Small intestine (tissue), 7 donors: ENCODE measurements around the gene CXCL13. TPM values are rescaled to one million over a fixed set of nuclear protein-coding genes. Genes with fewer than 3 reads are reported as not detected.

Source experiments
- DNase-seq, 2 donors: peaks; one replicate each; pipeline versions ENCODE4 v3.0.0 to v3.0.0-alpha.2; 2013
- FAIRE-seq: peaks from 2 replicates; lab custom pipeline; 2012; peaks lifted over from hg19 to GRCh38; lab: Jason Lieb, UNC
- H3K27ac ChIP-seq, 3 donors: one replicate each; pipeline ENCODE4 v1.5.1; 2013; ENCODE audit warnings: low read length in 2 of 3, mild to moderate bottlenecking in 2 of 3, control low read depth in 1 of 3, inconsistent platforms in 1 of 3, low read depth in 1 of 3, moderate library complexity in 1 of 3
- H3K27me3 ChIP-seq, 3 donors: one replicate each; pipeline ENCODE4 v1.6.1; 2013; ENCODE audit warnings: low read length in 3 of 3, inconsistent platforms in 1 of 3; ENCODE audit not compliant: control insufficient read depth in 3 of 3, insufficient read depth in 3 of 3
- H3K36me3 ChIP-seq, 3 donors: one replicate each; pipeline ENCODE4 v1.6.1; 2013; ENCODE audit warnings: low read length in 3 of 3, inconsistent platforms in 1 of 3, low read depth in 1 of 3, mild to moderate bottlenecking in 1 of 3, moderate library complexity in 1 of 3; ENCODE audit not compliant: control insufficient read depth in 3 of 3, insufficient read depth in 2 of 3
- H3K4me1 ChIP-seq, 3 donors: one replicate each; pipeline ENCODE4 v1.6.1; 2013; ENCODE audit warnings: low read length in 2 of 3, inconsistent platforms in 1 of 3, low read depth in 1 of 3, mild to moderate bottlenecking in 1 of 3, moderate library complexity in 1 of 3; ENCODE audit not compliant: control insufficient read depth in 3 of 3, insufficient read depth in 2 of 3
- H3K4me3 ChIP-seq, 3 donors: one replicate each; pipeline ENCODE4 v1.5.1; 2013; ENCODE audit warnings: low read length in 3 of 3, control low read depth in 1 of 3, inconsistent platforms in 1 of 3, low read depth in 1 of 3, mild to moderate bottlenecking in 1 of 3, moderate library complexity in 1 of 3
- H3K9me3 ChIP-seq, 2 donors: one replicate each; pipeline ENCODE4 v1.6.1; 2013; ENCODE audit warnings: low read depth in 1 of 2, low read length in 1 of 2; ENCODE audit not compliant: control insufficient read depth in 2 of 2, insufficient read depth in 1 of 2
- WGBS, 3 donors: extraction: QIAGEN DNeasy Blood & Tissue Kit; methylation state at CpG; one replicate each; pipeline ENCODE4 v1.1.7; 2013; 5-methylcytosine and 5-hydroxymethylcytosine counted together
- polyA plus RNA-seq, 4 donors: library from polyadenylated mRNA; stranded (reverse) in 3 of 4; unstranded in 1 of 4; fragments of 200-250 nt in 3 of 4; fragments of 120-200 nt in 1 of 4; gene quantifications; one replicate each; pipeline versions ENCODE4 v1.2.1 to v1.2.3, GENCODE V29; 2013
- donor health status: healthy with polysubstance abuse.
- donor health status: control.
- donor health status: control.
- donor health status: Bipolar disorder and iron deficiency.
- donor health status: healthy.

CXCL13 gene
- polyA plus RNA-seq, 4 donors, result 0.67 to 16.7 (median 1.9) TPM

DNA sequence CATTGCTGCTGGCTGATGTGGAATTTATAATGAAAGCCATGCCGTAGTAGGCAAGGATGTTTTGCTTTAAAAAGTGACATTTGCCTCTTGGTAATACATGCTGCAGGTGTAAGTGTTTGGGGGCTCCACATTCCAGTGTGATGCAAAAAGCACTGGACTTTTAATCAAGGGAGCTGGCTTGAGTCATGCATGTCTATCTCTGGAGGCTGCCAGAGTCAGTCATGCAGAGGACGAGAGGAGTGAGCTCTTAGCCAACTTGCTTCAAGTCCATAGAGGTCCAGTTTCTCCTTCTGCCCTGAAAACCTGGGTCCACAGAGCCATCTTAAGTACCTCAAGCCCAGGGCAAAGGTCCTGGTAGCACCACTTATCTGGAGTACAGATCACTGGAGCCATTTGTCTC, 11.6 kb upstream of the CXCL13 start:
- FAIRE-seq, result no peak
- Histone ChIP-seq H3K9me3 (no peaks in the 10 kb centered on the region), H3K4me3 (no peak overlapping the region), H3K36me3 (no peaks in the 10 kb centered on the region), H3K4me1 (no peaks in the 10 kb centered on the region), H3K27ac (no peak overlapping the region), H3K27me3 (no peaks in the 10 kb centered on the region)
- DNase-seq, result no peak
- 59 to 84% (median 78%) methylated on average over 2 of the region's 2 CpGs for WGBS, 3 donors

GRCh38 chr4:77595364-77595973, 10.2 kb upstream of the CXCL13 start:
- Histone ChIP-seq H3K27ac (no peak overlapping the region), H3K36me3 (no peaks in the 10 kb centered on the region), H3K9me3 (no peaks in the 10 kb centered on the region), H3K27me3 (peaks cover 0 to 3% (median 0%) of the 10 kb centered on the region in 3 donors), H3K4me1 (no peaks in the 10 kb centered on the region), H3K4me3 (no peak overlapping the region)
- DNase-seq, result no peak
- WGBS, 3 donors, result 66 to 82% (median 73%) methylated on average over 4 of the region's 4 CpGs
- no peak for FAIRE-seq

- Histone ChIP-seq H3K4me1 (no peaks in the 10 kb centered on the region), H3K9me3 (no peaks in the 10 kb centered on the region), H3K4me3 (no peak overlapping the region), H3K36me3 (no peaks in the 10 kb centered on the region), H3K27me3 (peaks cover 0 to 7% (median 0%) of the 10 kb centered on the region in 3 donors), H3K27ac (no peak overlapping the region)
- FAIRE-seq (no peak), DNase-seq (peak; percentile 25 to 63)
- WGBS, 3 donors, result 19 to 34% (median 31%) methylated on average over 2 of the region's 2 CpGs
Observed at GRCh38 chr4:77599378-77599777, 6.2 kb upstream of the CXCL13 start.

DNA sequence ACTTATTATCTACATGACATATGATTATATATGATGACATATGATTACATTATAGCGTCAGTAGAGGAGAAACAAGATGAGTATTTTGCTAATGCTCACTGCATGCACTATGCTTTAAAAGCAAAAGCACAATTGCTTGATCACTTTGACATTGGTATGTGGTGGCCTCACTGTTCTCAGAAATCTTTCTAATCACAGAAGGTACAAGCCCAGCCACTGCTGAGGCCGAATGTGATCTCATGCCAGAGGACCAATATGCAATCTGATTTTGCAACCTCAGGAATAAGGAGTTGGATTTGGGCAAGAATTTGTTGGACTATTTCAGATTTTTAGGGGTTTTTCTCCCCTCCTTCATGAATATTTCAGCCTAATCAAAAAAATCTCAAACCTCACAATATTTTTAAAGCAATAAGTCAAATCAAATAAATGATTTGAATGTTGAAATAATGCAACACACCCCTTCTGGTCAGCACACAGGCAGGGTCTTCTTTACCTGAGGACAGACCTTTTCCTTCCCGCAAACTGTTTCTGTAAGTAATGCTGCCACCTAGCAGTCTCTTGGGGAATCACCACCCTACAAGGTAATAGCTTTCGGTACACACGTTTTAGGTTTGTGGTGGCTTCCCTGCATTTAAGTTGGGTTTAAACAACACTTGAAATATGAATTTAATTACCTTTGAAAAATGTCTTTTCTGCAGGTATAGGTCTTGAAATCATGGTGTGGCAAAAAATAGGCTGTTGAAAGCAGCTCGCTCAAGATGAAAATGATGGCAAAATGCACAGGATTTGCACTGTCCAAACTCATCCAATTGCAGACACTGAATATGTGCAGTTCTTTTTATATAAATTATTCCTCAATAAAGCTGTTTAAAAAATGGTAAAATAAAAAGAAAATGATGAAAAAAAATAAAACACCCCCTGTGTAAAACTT, 4.8 kb upstream of the CXCL13 start:
- no peaks in the 10 kb centered on the region for H3K36me3 ChIP-seq
- DNase-seq (peak; percentile 31 to 53), FAIRE-seq (no peak)

DNA sequence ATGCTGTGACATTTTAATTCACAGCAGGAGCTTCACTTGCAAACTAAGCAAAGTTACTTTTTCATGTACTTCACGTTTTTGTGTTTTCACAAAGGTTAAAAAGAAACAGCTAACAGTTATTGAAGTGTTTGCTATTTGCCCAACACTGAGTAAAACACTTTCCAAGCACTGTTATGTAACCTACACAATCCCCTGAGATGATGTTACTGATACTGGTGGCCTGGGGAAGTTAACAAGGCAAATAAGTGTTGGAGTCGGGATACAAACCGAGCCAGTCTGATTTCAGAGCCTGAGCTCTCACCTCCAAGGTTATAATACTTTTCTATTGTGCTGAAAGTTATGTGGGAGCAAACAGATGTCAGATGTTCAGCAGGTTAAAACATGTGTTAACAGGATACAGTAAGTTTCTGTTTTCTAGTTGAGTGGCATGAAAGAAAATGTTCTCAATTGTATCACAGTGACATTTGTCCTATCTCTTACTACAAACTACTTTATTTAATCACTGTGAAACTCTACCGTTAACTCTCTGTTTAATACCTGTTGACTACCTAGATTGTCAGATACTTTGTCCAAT, 3.9 kb upstream of the CXCL13 start:
- 62 to 76% (median 70%) methylated on average over 4 of the region's 4 CpGs for WGBS, 3 donors
- Histone ChIP-seq H3K36me3 (no peaks in the 10 kb centered on the region), H3K4me3 (no peak overlapping the region), H3K27me3 (peaks cover 0 to 10% (median 0%) of the 10 kb centered on the region in 3 donors), H3K27ac (no peak overlapping the region), H3K4me1 (no peaks in the 10 kb centered on the region), H3K9me3 (no peaks in the 10 kb centered on the region)
- no peak for DNase-seq
- FAIRE-seq, result no peak

More for the DNA sequence above, 4.8 kb upstream of the CXCL13 start:
- Histone ChIP-seq H3K4me1 (no peaks in the 10 kb centered on the region), H3K4me3 (no peak overlapping the region), H3K9me3 (no peaks in the 10 kb centered on the region), H3K27me3 (peaks cover 0 to 10% (median 0%) of the 10 kb centered on the region in 3 donors), H3K27ac (no peak overlapping the region)
- WGBS, 3 donors, result 28 to 33% (median 29%) methylated on average over 6 of the region's 6 CpGs

GRCh38 chr4:77613267-77613666, 7.6 kb downstream of the CXCL13 start:
- Histone ChIP-seq H3K4me3 (no peak overlapping the region), H3K27me3 (no peaks in the 10 kb centered on the region), H3K4me1 (no peaks in the 10 kb centered on the region), H3K9me3 (no peaks in the 10 kb centered on the region), H3K36me3 (no peaks in the 10 kb centered on the region), H3K27ac (no peak overlapping the region)
- 77 to 96% (median 92%) methylated on average over 7 of the region's 7 CpGs for WGBS, 3 donors
- FAIRE-seq (no peak), DNase-seq (no peak)

- no peaks in the 10 kb centered on the region for H3K27me3 ChIP-seq
- no peak overlapping the region for H3K27ac ChIP-seq
- H3K9me3 ChIP-seq, result no peaks in the 10 kb centered on the region
- no peak overlapping the region for H3K4me3 ChIP-seq
- 78 to 86% (median 80%) methylated on average over 5 of the region's 5 CpGs for WGBS, 3 donors
- no peaks in the 10 kb centered on the region for H3K36me3 ChIP-seq
- H3K4me1 ChIP-seq, result no peaks in the 10 kb centered on the region
- FAIRE-seq (no peak), DNase-seq (no peak)
Observed at GRCh38 chr4:77615153-77615552, 9.5 kb downstream of the CXCL13 start.

- WGBS, 3 donors, result 90 to 93% (median 92%) methylated on average over 3 of the region's 5 CpGs
- peaks cover 0 to 3% (median 0%) of the 10 kb centered on the region in 3 donors for H3K27me3 ChIP-seq
- H3K4me1 ChIP-seq, result no peaks in the 10 kb centered on the region
- H3K9me3 ChIP-seq, result no peaks in the 10 kb centered on the region
- H3K27ac ChIP-seq, result no peak overlapping the region
- H3K36me3 ChIP-seq, result no peaks in the 10 kb centered on the region
- FAIRE-seq, result no peak
- DNase-seq, result no peak
- no peak overlapping the region for H3K4me3 ChIP-seq
Observed at GRCh38 chr4:77617203-77617602, 11.6 kb downstream of the CXCL13 start.
